Measurements from ENCODE around the gene PARP4.
A peak's percentile ranks its signal among the peaks of the same experiment; 100 is the strongest.

PARP4 gene

GRCh38 chr13:24539500-24540165 lies 27.1 kb upstream of the PARP4 start:
- H3K4me3 ChIP-seq (replicated peaks; ENCODE audit: low read depth, low read length), result no peak overlapping the region
- no peak for DNase-seq (ENCODE audit: extremely low read depth, low read depth)
- peak; percentile 4 for TF ChIP-seq CTCF (IDR thresholded peaks at IDR 0.05; ENCODE audit: low read depth, low read length, missing control alignments)

GRCh38 chr13:24529478-24529877 lies 16.9 kb upstream of the PARP4 start:
- DNase-seq (ENCODE audit: extremely low read depth, low read depth), result no peak
- no peak overlapping the region for H3K4me3 ChIP-seq (replicated peaks; ENCODE audit: low read depth, low read length)
- TF ChIP-seq CTCF (IDR thresholded peaks at IDR 0.05; ENCODE audit: low read depth, low read length, missing control alignments), result no peak

- H3K4me3 ChIP-seq (replicated peaks; ENCODE audit: low read depth, low read length), result no peak overlapping the region
- no peak for TF ChIP-seq CTCF (IDR thresholded peaks at IDR 0.05; ENCODE audit: low read depth, low read length, missing control alignments)
- no peak for DNase-seq (ENCODE audit: extremely low read depth, low read depth)
These were observed 16.3 kb upstream of the PARP4 start for GRCh38 chr13:24528816-24529398.

- no peak for TF ChIP-seq CTCF (IDR thresholded peaks at IDR 0.05; ENCODE audit: low read depth, low read length, missing control alignments)
- no peak overlapping the region for H3K4me3 ChIP-seq (replicated peaks; ENCODE audit: low read depth, low read length)
- DNase-seq (ENCODE audit: extremely low read depth, low read depth), result no peak
These were observed 14.7 kb upstream of the PARP4 start for GRCh38 chr13:24527266-24527775.

- no peak for DNase-seq (ENCODE audit: extremely low read depth, low read depth)
- no peak overlapping the region for H3K4me3 ChIP-seq (replicated peaks; ENCODE audit: low read depth, low read length)
- TF ChIP-seq CTCF (IDR thresholded peaks at IDR 0.05; ENCODE audit: low read depth, low read length, missing control alignments), result no peak
These were observed 8.2 kb upstream of the PARP4 start for GRCh38 chr13:24520733-24521132.

- DNase-seq (ENCODE audit: extremely low read depth, low read depth), result no peak
- TF ChIP-seq CTCF (IDR thresholded peaks at IDR 0.05; ENCODE audit: low read depth, low read length, missing control alignments), result no peak
- H3K4me3 ChIP-seq (replicated peaks; ENCODE audit: low read depth, low read length), result no peak overlapping the region
These were observed 4.3 kb upstream of the PARP4 start for GRCh38 chr13:24516919-24517318.
